OCI-LY7 (cell line): ENCODE results near the gene SUPT3H.

ENCODE experiments used
- CTCF ChIP-seq: fragments of 200-600 bp; sonication (generic); conservative IDR thresholded peaks from 2 replicates; pipeline ENCODE4 v1.5.1; 2014; ENCODE audit warnings: mild to moderate bottlenecking, antibody characterized with exemption, low read length, moderate library complexity, mixed read lengths
- EZH2phosphoT487 ChIP-seq: fragments of 200-600 bp; sonication (generic); IDR thresholded peaks from 2 replicates; pipeline ENCODE4 v1.6.1; 2018; ENCODE audit warnings: low read depth, borderline replicate concordance, mild to moderate bottlenecking, mixed run types, antibody characterized with exemption, low read length, moderate library complexity, mixed read lengths

- no peak for TF ChIP-seq CTCF
- no peak for TF ChIP-seq EZH2phosphoT487
These were observed 350.6 kb downstream of the SUPT3H start for GRCh38 chr6:45027126-45027525.
